Measurements from ENCODE around the gene FSD1. TPM values are rescaled to one million over a fixed set of nuclear protein-coding genes. Genes with fewer than 3 reads are reported as not detected.

FSD1 gene
- total and polyA plus RNA-seq, 4 donors: 0.31 to 1.1 (median 0.48) TPM

DNA sequence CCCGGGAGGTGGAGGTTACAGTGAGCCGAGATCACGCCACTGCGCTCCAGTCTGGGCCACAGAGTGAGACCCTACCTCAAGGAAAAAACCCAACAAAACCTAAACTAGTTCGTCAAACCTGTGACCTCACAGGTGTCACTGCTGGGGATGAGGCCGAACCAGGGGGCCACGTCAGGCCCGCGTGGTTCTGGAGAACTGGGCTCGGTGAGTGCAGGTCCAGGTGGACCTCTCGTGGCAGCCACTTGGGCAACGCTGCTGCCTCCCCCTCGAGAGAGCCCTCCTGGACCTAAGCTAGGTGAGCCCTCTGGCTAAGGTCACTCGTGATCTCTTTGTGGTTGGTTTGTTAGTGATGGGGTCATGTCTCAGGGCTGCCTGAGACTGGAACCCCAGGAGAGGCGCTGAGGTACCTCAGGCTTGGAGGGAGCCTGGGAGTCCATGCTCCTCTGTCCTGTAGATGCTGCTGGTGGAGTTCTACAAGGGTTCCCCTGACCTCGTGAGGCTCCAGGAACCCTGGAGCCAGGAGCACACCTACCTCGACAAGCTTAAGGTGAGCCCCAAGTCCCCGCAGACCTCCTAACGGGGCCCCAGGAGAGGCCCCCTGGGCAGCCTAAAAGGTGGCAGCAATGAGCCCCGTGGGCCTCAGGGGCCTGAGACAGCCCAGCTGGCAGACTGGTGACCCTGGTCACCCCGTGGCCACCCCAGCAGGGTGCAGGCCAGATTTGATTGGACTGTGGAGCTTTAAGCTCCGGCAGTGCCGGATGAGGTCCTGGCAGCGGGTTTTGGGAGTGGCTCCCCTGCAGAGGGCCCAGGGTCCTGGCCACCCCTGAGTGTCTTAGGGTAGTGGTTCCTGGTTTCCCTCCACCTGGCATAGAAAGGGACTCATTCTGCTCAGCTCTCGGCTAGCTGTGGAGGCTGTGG lies 54.6 kb downstream of the FSD1 start:
- Histone ChIP-seq H3K9me3 (ENCODE audit: control insufficient read depth in 4 of 4, insufficient read depth in 3 of 4, low read length in 3 of 4) (no peaks in the 10 kb centered on the region), H3K4me3 (no peak overlapping the region), H3K27me3 (ENCODE audit: control insufficient read depth in 3 of 3, insufficient read depth in 3 of 3, low read length in 2 of 3) (no peaks in the 10 kb centered on the region), H3K36me3 (ENCODE audit: control insufficient read depth in 4 of 4, insufficient read depth in 4 of 4, low read length in 4 of 4) (peaks cover 9 to 66% (median 25%) of the 10 kb centered on the region in 4 donors), H3K9ac (ENCODE audit: insufficient read depth in 1 of 2, low read length in 2 of 2) (no peak overlapping the region), H3K27ac (ENCODE audit: low read depth in 1 of 2, low read length in 1 of 2) (no peak overlapping the region), H3K4me1 (ENCODE audit: control insufficient read depth in 5 of 5, insufficient read depth in 5 of 5, low read length in 5 of 5) (peaks cover 0 to 37% (median 4%) of the 10 kb centered on the region in 5 donors)
- TF ChIP-seq, protein P1, sequence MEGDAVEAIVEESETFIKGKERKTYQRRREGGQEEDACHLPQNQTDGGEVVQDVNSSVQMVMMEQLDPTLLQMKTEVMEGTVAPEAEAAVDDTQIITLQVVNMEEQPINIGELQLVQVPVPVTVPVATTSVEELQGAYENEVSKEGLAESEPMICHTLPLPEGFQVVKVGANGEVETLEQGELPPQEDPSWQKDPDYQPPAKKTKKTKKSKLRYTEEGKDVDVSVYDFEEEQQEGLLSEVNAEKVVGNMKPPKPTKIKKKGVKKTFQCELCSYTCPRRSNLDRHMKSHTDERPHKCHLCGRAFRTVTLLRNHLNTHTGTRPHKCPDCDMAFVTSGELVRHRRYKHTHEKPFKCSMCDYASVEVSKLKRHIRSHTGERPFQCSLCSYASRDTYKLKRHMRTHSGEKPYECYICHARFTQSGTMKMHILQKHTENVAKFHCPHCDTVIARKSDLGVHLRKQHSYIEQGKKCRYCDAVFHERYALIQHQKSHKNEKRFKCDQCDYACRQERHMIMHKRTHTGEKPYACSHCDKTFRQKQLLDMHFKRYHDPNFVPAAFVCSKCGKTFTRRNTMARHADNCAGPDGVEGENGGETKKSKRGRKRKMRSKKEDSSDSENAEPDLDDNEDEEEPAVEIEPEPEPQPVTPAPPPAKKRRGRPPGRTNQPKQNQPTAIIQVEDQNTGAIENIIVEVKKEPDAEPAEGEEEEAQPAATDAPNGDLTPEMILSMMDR (IDR thresholded peaks at IDR 0.05; ENCODE audit: control extremely low read depth, extremely low read depth): no peak
- no peak for ATAC-seq (ENCODE audit: insufficient read depth, low FRiP score)
- DNase-seq: no peak
- WGBS, 2 donors: 90 to 92% methylated on average over 25 of the region's 25 CpGs

DNA sequence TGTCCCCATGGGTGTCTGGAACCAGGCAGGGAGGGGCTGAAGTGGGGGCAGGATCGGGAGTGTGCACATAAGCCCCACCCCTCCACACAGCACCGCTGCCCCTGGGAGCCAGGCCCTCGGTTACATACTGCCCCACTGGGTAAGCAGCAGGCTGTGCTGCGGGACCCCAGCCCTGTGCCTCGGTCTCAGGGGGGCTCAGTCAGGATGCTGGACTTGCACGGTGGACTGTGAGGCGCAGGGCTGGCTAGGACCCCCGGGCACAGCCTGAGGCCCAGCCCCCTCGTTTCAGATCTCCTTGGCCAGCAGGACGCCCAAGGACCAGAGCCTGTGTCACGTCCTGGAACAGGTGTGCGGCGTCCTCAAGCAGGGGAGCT lies 55.2 kb downstream of the FSD1 start:
- no peaks in the 10 kb centered on the region for H3K27me3 ChIP-seq (ENCODE audit: control insufficient read depth in 3 of 3, insufficient read depth in 3 of 3, low read length in 2 of 3)
- H3K9me3 ChIP-seq (ENCODE audit: control insufficient read depth in 4 of 4, insufficient read depth in 3 of 4, low read length in 3 of 4): no peaks in the 10 kb centered on the region
- TF ChIP-seq, protein P1 (IDR thresholded peaks at IDR 0.05; ENCODE audit: control extremely low read depth, extremely low read depth): no peak
- DNase-seq (no peak), ATAC-seq (ENCODE audit: insufficient read depth, low FRiP score) (no peak)
- H3K4me3 ChIP-seq: no peak overlapping the region
- WGBS, 2 donors: 83 to 90% methylated on average over 13 of the region's 13 CpGs
- H3K9ac ChIP-seq (ENCODE audit: insufficient read depth in 1 of 2, low read length in 2 of 2): no peak overlapping the region
- peaks cover 0 to 37% (median 4%) of the 10 kb centered on the region in 5 donors for H3K4me1 ChIP-seq (ENCODE audit: control insufficient read depth in 5 of 5, insufficient read depth in 5 of 5, low read length in 5 of 5)
- peaks cover 9 to 69% (median 27%) of the 10 kb centered on the region in 4 donors for H3K36me3 ChIP-seq (ENCODE audit: control insufficient read depth in 4 of 4, insufficient read depth in 4 of 4, low read length in 4 of 4)
- no peak overlapping the region for H3K27ac ChIP-seq (ENCODE audit: low read depth in 1 of 2, low read length in 1 of 2)

DNA sequence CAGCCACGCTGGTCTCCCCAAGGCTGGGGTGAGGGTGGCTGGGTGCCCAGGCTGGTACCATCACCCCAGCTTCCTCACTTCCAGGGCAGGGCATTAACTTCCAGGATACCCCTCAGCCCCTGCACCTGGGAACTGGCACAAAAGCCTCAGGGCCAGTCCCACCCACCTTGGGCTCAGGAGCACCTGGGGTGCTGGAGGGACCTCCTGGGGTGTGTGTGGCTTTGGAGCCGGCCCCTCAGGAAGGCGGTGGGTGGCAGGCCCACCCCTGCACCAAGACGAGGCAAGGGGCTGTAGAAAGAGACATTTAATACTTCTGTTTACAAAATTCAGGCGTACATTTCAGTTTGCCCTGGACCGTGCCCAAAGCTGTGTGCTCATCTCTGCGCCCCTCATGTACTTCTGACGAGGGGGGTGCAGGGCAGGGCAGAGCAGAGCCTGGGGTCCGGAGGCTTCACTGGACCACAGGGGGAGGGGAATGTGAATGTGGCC lies 55.7 kb downstream of the FSD1 start:
- H3K27me3 ChIP-seq (ENCODE audit: control insufficient read depth in 3 of 3, insufficient read depth in 3 of 3, low read length in 2 of 3): no peaks in the 10 kb centered on the region
- H3K4me1 ChIP-seq (ENCODE audit: control insufficient read depth in 5 of 5, insufficient read depth in 5 of 5, low read length in 5 of 5): peaks cover 0 to 37% (median 4%) of the 10 kb centered on the region in 5 donors
- no peak for ATAC-seq (ENCODE audit: insufficient read depth, low FRiP score)
- TF ChIP-seq, protein P1 (IDR thresholded peaks at IDR 0.05; ENCODE audit: control extremely low read depth, extremely low read depth): no peak
- H3K27ac ChIP-seq (ENCODE audit: low read depth in 1 of 2, low read length in 1 of 2): no peak overlapping the region
- peak; percentile 49 to 82 (median 64) for DNase-seq
- no peak overlapping the region for H3K9ac ChIP-seq (ENCODE audit: insufficient read depth in 1 of 2, low read length in 2 of 2)
- no peak overlapping the region for H3K4me3 ChIP-seq
- H3K36me3 ChIP-seq (ENCODE audit: control insufficient read depth in 4 of 4, insufficient read depth in 4 of 4, low read length in 4 of 4): peaks cover 9 to 67% (median 29%) of the 10 kb centered on the region in 4 donors
- H3K9me3 ChIP-seq (ENCODE audit: control insufficient read depth in 4 of 4, insufficient read depth in 3 of 4, low read length in 3 of 4): no peaks in the 10 kb centered on the region
- 76 to 82% methylated on average over 9 of the region's 9 CpGs for WGBS, 2 donors
